HG03097 (cell line): ENCODE data around the gene ELP5.

Experiments
- ATAC-seq: cut with Tn5 transposase; IDR thresholded peaks from one replicate; pipeline ENCODE4 v1.9.1; 2021; ENCODE audit not compliant: unreplicated experiment, low FRiP score

The ELP5 gene

GRCh38 chr17:7308625-7309433 is 56.8 kb downstream of the ELP5 start:
- no peak for ATAC-seq
